K562 (cell line): ENCODE measurements around the gene PBXIP1. TPM values are rescaled to one million over a fixed set of nuclear protein-coding genes. Genes with fewer than 3 reads are reported as not detected.

Experiments used
- ATF7 ChIP-seq: fragments of 450-650 bp; IDR thresholded peaks from 2 replicates; pipeline ENCODE4 v1.7.1; 2014; ENCODE audit warnings: mild to moderate bottlenecking, moderate library complexity
- BMI1 ChIP-seq: fragments of 150-350 bp; IDR thresholded peaks from 2 replicates; pipeline ENCODE4 v1.6.1; 2014; ENCODE audit warnings: low read length
- BRCA1 ChIP-seq, 2 experiments: fragments of 450-650 bp in 1 of 2; sonication (generic) in 1 of 2; formaldehyde crosslinking in 1 of 2; IDR thresholded peaks; 2 replicates each; pipeline versions ENCODE4 v1.5.0 to v1.6.1; 2017 to 2020; ENCODE audit warnings: mild to moderate bottlenecking in 1 of 2, missing genetic modification reagents in 1 of 2
- CHD2 ChIP-seq: IDR thresholded peaks from 2 replicates; pipeline ENCODE4 v1.6.1; 2011; ENCODE audit warnings: low read depth, low read length
- CREBBP ChIP-seq: IDR thresholded peaks from one replicate; pipeline ENCODE4 v1.6.1; 2012; ENCODE audit warnings: low read depth, mild to moderate bottlenecking, control low read depth, inconsistent platforms, low read length
- DMBX1 ChIP-seq: fragments of 250-450 bp; sonication (Bioruptor Pico); IDR thresholded peaks from 2 replicates; pipeline ENCODE4 v1.8.0; 2022; ENCODE audit warnings: inconsistent platforms, mild to moderate bottlenecking, moderate library complexity, borderline replicate concordance
- ETV1 ChIP-seq: fragments of 450-650 bp; conservative IDR thresholded peaks from 2 replicates; pipeline ENCODE4 v1.6.1; 2016; ENCODE audit warnings: missing genetic modification characterization, control low read depth, low read depth, missing compliant biosample characterization
- EWSR1 ChIP-seq: fragments of 450-650 bp; IDR thresholded peaks from 2 replicates; pipeline ENCODE4 v1.6.1; 2018; ENCODE audit warnings: borderline replicate concordance, mild to moderate bottlenecking, low read depth, moderate library complexity; ENCODE audit not compliant: partially characterized antibody
- HOMEZ ChIP-seq: fragments of 250-450 bp; sonication (Bioruptor Pico); IDR thresholded peaks from 2 replicates; pipeline ENCODE4 v1.4.0; 2020; ENCODE audit warnings: mild to moderate bottlenecking, moderate library complexity
- JUNB ChIP-seq: fragments of 450-650 bp; formaldehyde crosslinking; conservative IDR thresholded peaks from 2 replicates; pipeline ENCODE4 v1.4.0; 2020; ENCODE audit warnings: mild to moderate bottlenecking
- LEF1 ChIP-seq: fragments of 450-650 bp; IDR thresholded peaks from 2 replicates; pipeline ENCODE4 v1.6.1; 2016; ENCODE audit warnings: mild to moderate bottlenecking
- MCM7 ChIP-seq, 2 experiments: fragments of 450-650 bp; IDR thresholded peaks; 2 replicates each; pipeline ENCODE4 v1.6.1; 2016 to 2018
- MXI1 ChIP-seq: IDR thresholded peaks from 2 replicates; pipeline ENCODE4 v1.6.1; 2011; ENCODE audit warnings: low read depth, mild to moderate bottlenecking, improper control_type of control experiment, low read length
- MYBL2 ChIP-seq, 2 experiments: fragments of 450-650 bp in 1 of 2; sonication (generic) in 1 of 2; formaldehyde crosslinking in 1 of 2; IDR thresholded peaks; 2 replicates each; pipeline versions ENCODE4 v1.6.1 to v1.8.1; 2017 to 2022; ENCODE audit warnings: borderline replicate concordance in 1 of 2, inconsistent platforms in 1 of 2, low read depth in 1 of 2, mild to moderate bottlenecking in 1 of 2, missing genetic modification reagents in 1 of 2, moderate library complexity in 1 of 2
- NCOA1 ChIP-seq: fragments of 450-650 bp; IDR thresholded peaks from 2 replicates; pipeline ENCODE4 v1.6.1; 2016; ENCODE audit warnings: low read depth
- NCOA6 ChIP-seq: fragments of 450-650 bp; IDR thresholded peaks from 2 replicates; pipeline ENCODE4 v1.6.1; 2017; ENCODE audit warnings: mild to moderate bottlenecking
- NFATC3 ChIP-seq: fragments of 450-650 bp; IDR thresholded peaks from 2 replicates; pipeline ENCODE4 v1.6.1; 2017; ENCODE audit warnings: mild to moderate bottlenecking
- NR3C1 ChIP-seq: sonication (generic); formaldehyde crosslinking; IDR thresholded peaks from 2 replicates; pipeline ENCODE4 v1.8.1; 2022; ENCODE audit warnings: missing genetic modification reagents
- PHB ChIP-seq: fragments of 250-450 bp; sonication (Bioruptor Pico); IDR thresholded peaks from 2 replicates; pipeline ENCODE4 v1.5.0; 2021
- POLR2G ChIP-seq: fragments of 200-400 bp; formaldehyde crosslinking; IDR thresholded peaks from 2 replicates; pipeline ENCODE4 v1.6.1; 2017; ENCODE audit warnings: low read depth, mild to moderate bottlenecking, antibody characterized with exemption, low read length, moderate library complexity
- SIN3B ChIP-seq: fragments of 450-650 bp; IDR thresholded peaks from 2 replicates; pipeline ENCODE4 v1.6.1; 2017; ENCODE audit warnings: low read depth, mild to moderate bottlenecking, moderate library complexity
- TFAP4 ChIP-seq: sonication (generic); formaldehyde crosslinking; IDR thresholded peaks from 2 replicates; pipeline ENCODE4 v1.8.0; 2022; ENCODE audit warnings: missing genetic modification reagents, mild to moderate bottlenecking, moderate library complexity, borderline replicate concordance
- WHSC1 ChIP-seq: IDR thresholded peaks from one replicate; pipeline ENCODE4 v1.6.1; 2012; ENCODE audit warnings: low read length, control low read depth, inconsistent platforms
- ZC3H4 ChIP-seq: sonication (generic); formaldehyde crosslinking; IDR thresholded peaks from 2 replicates; pipeline ENCODE4 v1.9.0; 2021; ENCODE audit warnings: missing genetic modification reagents, borderline replicate concordance
- ZNF174 ChIP-seq: fragments of 250-450 bp; sonication (Bioruptor Pico); IDR thresholded peaks from 2 replicates; pipeline ENCODE4 v1.4.0; 2020; ENCODE audit warnings: mild to moderate bottlenecking
- ZNF217 ChIP-seq: sonication (generic); formaldehyde crosslinking; IDR thresholded peaks from 2 replicates; pipeline ENCODE4 v1.8.0; 2022; ENCODE audit warnings: mild to moderate bottlenecking, missing genetic modification reagents
- ZNF395 ChIP-seq: fragments of 200-800 bp; sonication (Bioruptor generic); IDR thresholded peaks from 2 replicates; pipeline ENCODE4 v1.6.1; 2017; ENCODE audit warnings: missing genetic modification characterization, missing compliant biosample characterization
- ZNF76 ChIP-seq: fragments of 250-450 bp; sonication (Bioruptor Pico); IDR thresholded peaks from 2 replicates; pipeline ENCODE4 v1.4.0; 2020; ENCODE audit warnings: mild to moderate bottlenecking, moderate library complexity, borderline replicate concordance
- polyA plus RNA-seq, 8 experiments: library from polyadenylated mRNA; depleted of rRNA in 4 of 8; stranded (reverse) in 5 of 8; unstranded in 3 of 8; fragments of >200 nt; fragmentation: Nextera tagmentation in 2 of 8; fragmentation: Illumina TruSeq in 1 of 8; extraction: Ambion mirVana in 2 of 8; extraction: Trizol in 1 of 8; gene quantifications; 2 replicates each; pipeline versions ENCODE4 v1.2.1 to v1.2.3, GENCODE V29; 2011 to 2014; ENCODE audit warnings: inconsistent platforms in 1 of 8, missing spikeins in 1 of 8
- total RNA-seq, 7 experiments: library from RNA; depleted of rRNA in 6 of 7; stranded (reverse); fragments of >200 nt in 6 of 7; fragmentation: Illumina TruSeq in 2 of 7; extraction: Trizol in 2 of 7; gene quantifications; 2 replicates each; pipeline versions ENCODE4 v1.2.1 to v1.2.3, GENCODE V29; 2011 to 2021; ENCODE audit warnings: low replicate concordance in 1 of 7

PBXIP1 gene
- total and polyA plus RNA-seq, 9 of the 15 experiments (the other 6 are each of a cell fraction or from before 2014, with no cell fraction given): 0.13 to 8.3 (median 5.8) TPM

GRCh38 chr1:155004352-155005075 lies 48.6 kb upstream of the PBXIP1 start (continued):
- TF ChIP-seq ATF7 (no peak), NR3C1 (CRISPR knock-in tag) (no peak), ZNF395 (0 out of 2 replicates have a peak, but pooled peaks have one; percentile 10), JUNB (CRISPR knock-in tag) (no peak), WHSC1 (no peak), DMBX1 (CRISPR knock-in tag) (peak; percentile 10; the same call in 1 of the 2 replicates), ZNF217 (CRISPR knock-in tag) (no peak), ZNF76 (CRISPR knock-in tag) (peak; percentile 30; the same call in 1 of the 2 replicates), ZC3H4 (CRISPR knock-in tag) (no peak), CREBBP (no peak), NCOA6 (no peak), NFATC3 (no peak), SIN3B (no peak), ETV1 (no peak; the same call in 1 of the 2 replicates), HOMEZ (CRISPR knock-in tag) (no peak), TFAP4 (CRISPR knock-in tag) (no peak), PHB (no peak), MYBL2 (IDR thresholded peaks at IDR 0.05; ENCODE audit: low read depth) (no peak), MYBL2 (CRISPR knock-in tag; IDR thresholded peaks at IDR 0.05; ENCODE audit: borderline replicate concordance) (no peak), MXI1 (no peak), EWSR1 (no peak), NCOA1 (peak; percentile 11; the same call in 1 of the 2 replicates), ZNF174 (CRISPR knock-in tag) (no peak), POLR2G (no peak), BMI1 (no peak), BRCA1 (IDR thresholded peaks at IDR 0.05) (no peak), BRCA1 (CRISPR knock-in tag; IDR thresholded peaks at IDR 0.05) (no peak), LEF1 (no peak), CHD2 (no peak), MCM7 (IDR thresholded peaks at IDR 0.05) (no peak)
